Esophagus mucosa (tissue), 1 donor: ENCODE measurements around the gene GPI. TPM values are rescaled to one million over a fixed set of nuclear protein-coding genes. Genes with fewer than 3 reads are reported as not detected.

ENCODE experiments used
- ATAC-seq: fragments of 200-7000 bp; cut with Tn5 transposase; one replicate; pipeline ENCODE4 v1.9.1; 2020
- total RNA-seq: library from RNA; stranded (reverse); gene quantifications from one replicate; pipeline ENCODE4 v1.2.4, GENCODE V29; 2023
- donor health status: DM: yes; HTN: yes; CAD: no.

Gene GPI
- total RNA-seq, 1 donor from 2014 or later = 230 TPM

GRCh38 chr19:34405892-34406660 lies 41.1 kb downstream of the GPI start:
- ATAC-seq = no peak

- no peak for ATAC-seq
Observed at GRCh38 chr19:34408411-34408810, 43.4 kb downstream of the GPI start.

GRCh38 chr19:34409189-34410164 lies 44.5 kb downstream of the GPI start:
- no peak for ATAC-seq

- no peak for ATAC-seq
Observed at GRCh38 chr19:34411216-34411615, 46.2 kb downstream of the GPI start.

- no peak for ATAC-seq
Observed at GRCh38 chr19:34416021-34416545, 51.1 kb downstream of the GPI start.

GRCh38 chr19:34418300-34418699 lies 53.3 kb downstream of the GPI start:
- no peak for ATAC-seq

- ATAC-seq = no peak
Observed at GRCh38 chr19:34426096-34426661, 61.2 kb downstream of the GPI start.

- peak; percentile 65 for ATAC-seq
Observed at GRCh38 chr19:34428549-34429285, 63.7 kb downstream of the GPI start.

GRCh38 chr19:34429553-34429952 lies 64.6 kb downstream of the GPI start:
- no peak for ATAC-seq

GRCh38 chr19:34430738-34431625 lies 66.0 kb downstream of the GPI start:
- no peak for ATAC-seq

GRCh38 chr19:34431681-34432402 lies 66.8 kb downstream of the GPI start:
- no peak for ATAC-seq

GRCh38 chr19:34432797-34433196 lies 67.8 kb downstream of the GPI start:
- no peak for ATAC-seq

GRCh38 chr19:34436716-34437115 lies 71.7 kb downstream of the GPI start:
- ATAC-seq = no peak

- ATAC-seq = no peak
Observed at GRCh38 chr19:34448191-34448590, 83.2 kb downstream of the GPI start.

Other genes with a start within 250 kb of the GPI start
- gene LSM14A, start 192.7 kb upstream of the GPI start, total RNA-seq = 74.8 TPM
- gene GARRE1, start 110.6 kb upstream of the GPI start, total RNA-seq = 10.2 TPM
- 6.7 TPM for gene PDCD2L, start 39.2 kb downstream of the GPI start, total RNA-seq
- gene UBA2, start 63.2 kb downstream of the GPI start, total RNA-seq = 60.9 TPM
- gene WTIP, start 116.6 kb downstream of the GPI start, total RNA-seq = 2.7 TPM